GM20000 (cell line): ENCODE results near the gene CEACAM20.
"Not testable (repeated sequence)": the region's sequence is repeated elsewhere in the genome, so short reads cannot be mapped to it uniquely, and the experiment has no call there.

Experiments used
- DNase-seq: peaks from one replicate; pipeline ENCODE4 v3.0.0; 2012; ENCODE audit warnings: low spot score
- TF ChIP-seq, protein P1 (sequence below): IDR thresholded peaks from 2 replicates; pipeline ENCODE4 v1.5.1; 2012; ENCODE audit warnings: mild to moderate bottlenecking, control low read depth; ENCODE audit errors: extremely low read depth, missing control alignments

The CEACAM20 gene

DNA sequence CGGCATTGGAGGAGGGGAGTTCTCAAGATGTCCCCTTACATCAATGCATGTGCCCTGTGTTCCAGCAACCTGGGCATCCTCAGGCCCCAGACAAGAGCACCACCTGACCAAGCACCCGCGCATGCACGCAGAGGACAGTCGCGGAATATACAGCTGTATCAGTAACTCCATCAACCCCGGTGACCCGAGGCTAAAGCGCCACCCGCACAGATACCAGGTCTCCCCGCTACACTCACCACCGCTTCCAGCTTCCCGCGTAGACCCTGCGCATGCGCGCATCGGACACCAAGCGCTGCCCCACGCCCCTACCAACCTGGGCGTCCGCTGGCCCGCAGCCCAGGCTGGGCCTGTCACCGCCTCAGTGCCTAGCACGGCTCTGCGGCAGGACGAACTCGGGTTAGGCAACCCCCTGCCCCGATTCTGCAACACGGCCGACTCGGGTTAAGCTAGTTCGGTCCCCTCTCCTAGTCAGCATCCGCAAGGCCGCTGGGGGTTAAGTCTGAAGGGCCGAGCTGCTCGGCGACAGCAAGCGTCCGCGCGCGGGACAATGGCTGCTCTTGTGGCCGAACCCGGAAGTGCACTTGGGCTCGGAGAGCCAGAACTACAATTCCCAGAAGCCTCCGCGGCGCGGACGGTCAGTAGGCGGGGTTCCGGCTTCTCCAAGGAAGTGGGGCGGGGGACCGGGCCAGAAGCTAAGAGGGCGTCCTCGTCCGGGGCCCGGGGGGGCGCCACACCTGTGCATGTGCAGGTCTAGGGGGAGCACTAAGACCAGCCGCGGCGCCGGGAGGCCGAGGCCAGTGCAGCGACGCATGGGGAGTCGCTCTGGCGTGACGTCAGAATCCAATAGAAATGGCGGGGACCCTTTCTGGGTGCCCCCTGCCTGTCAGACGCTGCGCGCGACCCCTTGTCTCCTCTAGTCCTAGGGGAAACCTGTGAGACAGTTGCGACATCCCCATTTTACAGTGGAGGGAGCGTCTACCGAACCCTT is 29.2 kb downstream of the CEACAM20 start, which contains the start of gene ZNF180:
Gene ZNF180, minus strand, starts transcription at position 561 of the 988 bp plus-strand sequence. CDS start 3,188 bp downstream, outside the sequence.
- TF ChIP-seq, protein P1, sequence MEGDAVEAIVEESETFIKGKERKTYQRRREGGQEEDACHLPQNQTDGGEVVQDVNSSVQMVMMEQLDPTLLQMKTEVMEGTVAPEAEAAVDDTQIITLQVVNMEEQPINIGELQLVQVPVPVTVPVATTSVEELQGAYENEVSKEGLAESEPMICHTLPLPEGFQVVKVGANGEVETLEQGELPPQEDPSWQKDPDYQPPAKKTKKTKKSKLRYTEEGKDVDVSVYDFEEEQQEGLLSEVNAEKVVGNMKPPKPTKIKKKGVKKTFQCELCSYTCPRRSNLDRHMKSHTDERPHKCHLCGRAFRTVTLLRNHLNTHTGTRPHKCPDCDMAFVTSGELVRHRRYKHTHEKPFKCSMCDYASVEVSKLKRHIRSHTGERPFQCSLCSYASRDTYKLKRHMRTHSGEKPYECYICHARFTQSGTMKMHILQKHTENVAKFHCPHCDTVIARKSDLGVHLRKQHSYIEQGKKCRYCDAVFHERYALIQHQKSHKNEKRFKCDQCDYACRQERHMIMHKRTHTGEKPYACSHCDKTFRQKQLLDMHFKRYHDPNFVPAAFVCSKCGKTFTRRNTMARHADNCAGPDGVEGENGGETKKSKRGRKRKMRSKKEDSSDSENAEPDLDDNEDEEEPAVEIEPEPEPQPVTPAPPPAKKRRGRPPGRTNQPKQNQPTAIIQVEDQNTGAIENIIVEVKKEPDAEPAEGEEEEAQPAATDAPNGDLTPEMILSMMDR, result peak; percentile 6
- peak; percentile 96 for DNase-seq

DNA sequence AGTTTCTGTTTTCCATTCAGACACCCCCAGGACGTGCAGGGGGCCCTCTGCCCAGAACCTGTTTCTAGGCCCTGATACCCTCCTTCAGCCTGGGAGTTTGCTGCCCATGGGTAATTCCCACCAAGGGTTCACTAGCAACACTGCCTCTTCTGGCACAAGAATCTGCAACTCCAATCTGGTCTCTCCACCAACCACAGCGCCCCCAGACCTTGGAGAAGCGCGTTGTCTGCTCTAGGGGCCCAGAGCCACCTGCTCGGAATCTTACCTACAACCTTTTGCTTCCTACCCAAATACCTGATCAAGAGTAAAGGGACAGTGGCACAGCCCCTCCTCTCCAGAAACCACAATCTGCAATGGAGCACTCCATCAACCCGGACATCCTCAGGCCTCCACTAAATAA is 29.9 kb downstream of the CEACAM20 start:
- TF ChIP-seq, protein P1, result no peak

DNA sequence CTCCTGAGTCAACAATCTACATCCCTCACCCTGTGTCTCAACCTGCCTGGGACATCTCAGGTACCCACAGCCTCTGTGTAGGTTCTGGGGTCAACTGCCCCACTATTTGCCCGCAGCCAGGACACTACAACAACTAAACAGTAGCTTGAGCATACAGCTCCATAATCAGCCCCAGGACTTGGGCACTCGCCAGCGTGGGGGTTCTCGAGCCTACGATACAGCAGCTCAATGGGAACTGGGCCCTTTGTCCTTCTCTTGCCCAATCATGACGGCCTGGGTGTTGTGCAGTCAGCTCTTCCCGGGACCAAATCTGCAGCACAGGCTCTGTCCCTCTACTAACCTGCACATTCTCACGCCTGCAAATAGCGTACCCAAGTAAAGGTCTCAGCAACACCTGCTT is 30.5 kb downstream of the CEACAM20 start:
- TF ChIP-seq, protein P1, result no peak

More for the DNA sequence above, 29.9 kb downstream of the CEACAM20 start:
- no peak for DNase-seq

DNA sequence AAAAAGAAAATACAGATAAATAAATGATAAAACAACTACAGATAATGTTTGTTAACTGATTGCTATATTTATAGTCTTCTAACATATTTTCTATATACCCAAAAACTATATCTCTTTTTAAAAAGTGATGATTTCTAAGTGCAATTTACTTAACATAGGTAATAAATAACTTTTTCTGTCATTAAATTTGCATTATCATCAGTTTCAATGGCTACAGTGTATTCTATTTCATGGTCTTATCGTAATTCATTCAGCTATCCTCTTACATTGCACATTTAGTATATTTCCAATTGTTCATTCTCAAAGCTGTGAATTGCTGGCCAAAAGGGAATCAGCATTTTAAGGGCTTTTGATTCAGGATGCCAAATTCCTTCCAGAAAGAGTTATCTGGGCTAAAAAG is 32.8 kb downstream of the CEACAM20 start:
- DNase-seq, result no peak
- TF ChIP-seq, protein P1, result no peak

More for the DNA sequence above, 30.5 kb downstream of the CEACAM20 start:
- no peak for DNase-seq

DNA sequence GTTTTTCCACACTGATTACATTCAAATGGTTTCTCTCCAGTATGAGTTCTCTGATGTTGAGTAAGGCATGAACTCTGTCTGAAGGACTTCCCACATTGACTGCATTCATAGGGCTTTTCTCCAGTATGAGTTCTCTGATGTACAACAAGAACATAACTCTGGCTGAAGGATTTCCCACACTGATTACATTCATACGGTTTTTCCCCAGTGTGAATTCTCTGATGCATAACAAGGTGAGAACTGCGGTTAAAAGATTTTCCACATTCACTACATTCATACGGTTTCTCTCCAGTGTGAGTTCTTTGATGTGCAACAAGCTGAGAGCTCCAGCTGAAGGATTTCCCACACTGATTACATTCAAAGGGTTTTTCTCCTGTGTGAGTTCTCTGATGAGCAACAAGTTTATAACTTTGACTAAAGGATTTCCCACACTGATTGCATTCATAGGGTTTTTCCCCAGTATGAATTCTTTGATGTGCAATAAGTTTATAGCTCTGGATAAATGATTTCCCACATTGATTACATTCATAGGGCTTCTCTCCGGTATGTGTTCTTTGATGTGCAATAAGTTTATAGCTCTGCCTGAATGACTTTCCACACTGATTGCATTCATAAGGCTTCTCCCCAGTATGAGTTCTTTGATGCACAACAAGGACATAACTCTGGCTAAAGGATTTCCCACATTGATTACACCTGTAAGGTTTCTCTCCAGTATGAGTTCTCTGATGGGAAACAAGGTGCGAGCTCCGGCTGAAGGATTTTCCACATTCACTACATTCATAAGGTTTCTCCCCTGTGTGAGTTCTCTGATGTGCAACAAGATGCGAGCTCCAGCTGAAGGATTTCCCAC is 52.7 kb downstream of the CEACAM20 start:
- TF ChIP-seq, protein P1, result no peak
- DNase-seq, result no peak

DNA sequence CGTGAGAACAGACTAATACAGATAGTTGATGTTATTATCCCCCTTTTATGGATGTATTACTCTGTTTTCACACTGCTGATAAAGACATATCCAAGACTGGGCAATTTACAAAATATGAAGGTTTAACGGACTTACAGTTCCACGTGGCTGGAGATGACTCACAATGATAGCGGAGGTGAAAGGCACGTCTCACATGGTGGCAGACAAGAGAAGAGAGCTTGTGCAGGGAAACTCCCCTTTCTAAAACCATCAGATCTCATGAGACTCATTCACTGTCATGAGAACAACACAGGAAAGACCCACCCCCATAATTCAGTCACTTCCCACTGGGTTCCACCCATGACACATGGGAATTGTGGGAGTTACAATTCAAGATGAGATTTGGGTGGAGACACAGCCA is 60.7 kb downstream of the CEACAM20 start:
- not testable (repeated sequence) for DNase-seq

DNA sequence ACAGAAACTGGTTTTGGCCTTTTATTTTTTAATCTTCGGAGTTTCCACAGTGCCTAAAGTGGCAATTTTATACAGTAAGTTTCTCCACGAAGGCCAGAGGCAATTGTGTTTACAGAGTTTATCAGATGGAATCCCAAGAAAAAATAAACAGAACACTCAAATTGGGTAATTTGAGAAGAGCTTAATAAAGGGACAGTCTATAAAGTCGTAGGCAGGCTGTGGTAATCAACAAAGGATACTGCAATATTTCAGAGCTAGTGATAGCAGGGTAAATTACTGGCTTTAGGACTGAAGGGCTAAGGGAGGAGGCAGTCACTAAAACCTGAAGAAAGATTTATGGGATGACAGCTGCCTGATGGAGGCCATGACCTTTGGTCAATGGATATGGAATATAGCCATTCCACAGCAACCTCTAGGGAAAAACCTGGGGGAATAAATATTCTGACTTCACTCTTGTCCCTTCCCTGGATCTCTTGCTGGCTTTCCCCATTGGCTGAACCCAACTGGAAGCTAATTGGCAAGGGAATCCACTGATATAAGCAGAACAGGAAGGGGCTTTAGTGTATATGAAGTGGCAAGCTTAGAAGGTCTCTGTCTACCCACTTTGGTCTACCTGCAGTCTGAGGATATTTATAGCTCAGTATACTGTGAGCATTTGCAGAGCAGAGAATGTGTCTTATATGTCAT is 66.7 kb downstream of the CEACAM20 start:
- not testable (repeated sequence) for DNase-seq
